Common myeloid progenitor, CD34-positive (primary cell): Measurements from ENCODE around the gene MAGI2.

Source experiments
- CTCF ChIA-PET: fragments of 350-600 bp; sonication (Branson Sonifier 250); formaldehyde crosslinking; loops from one replicate; lab custom pipeline; 2021; ENCODE audit warnings: antibody characterized with exemption; lab: Charles Lee
- POLR2A ChIA-PET: fragments of 350-600 bp; sonication (Branson Sonifier 250); formaldehyde crosslinking; loops from one replicate; lab custom pipeline; 2021; ENCODE audit warnings: antibody characterized with exemption; lab: Charles Lee
- DNase-seq, 3 donors: peaks; one replicate each; pipeline versions ENCODE4 v3.0.0 to v3.0.0-alpha.2; 2013
- H3K27ac ChIP-seq, 2 experiments: 1 replicate in 1 of 2; 2 replicates in 1 of 2; pipeline ENCODE4 v1.7.0; 2013; ENCODE audit warnings: inconsistent platforms in 2 of 2, low read length in 2 of 2, mild to moderate bottlenecking in 2 of 2, low read depth in 1 of 2, moderate library complexity in 1 of 2; ENCODE audit not compliant: severe bottlenecking in 2 of 2, insufficient read depth in 1 of 2, poor library complexity in 1 of 2
- H3K27me3 ChIP-seq, 5 experiments: replicated peaks in 2 of 5; 1 replicate in 3 of 5; 2 replicates in 2 of 5; pipeline versions ENCODE4 v1.6.1 to v1.7.0; 2013; ENCODE audit warnings: low read length in 4 of 5, mild to moderate bottlenecking in 2 of 5, moderate library complexity in 2 of 5, inconsistent platforms in 1 of 5; ENCODE audit not compliant: insufficient read depth in 5 of 5, control insufficient read depth in 4 of 5
- H3K36me3 ChIP-seq, 4 experiments: 1 replicate in 2 of 4; 2 replicates in 2 of 4; pipeline versions ENCODE4 v1.6.1 to v1.7.0; 2013; ENCODE audit warnings: low read length in 3 of 4, control low read depth in 1 of 4, mild to moderate bottlenecking in 1 of 4; ENCODE audit not compliant: control insufficient read depth in 4 of 4, insufficient read depth in 4 of 4
- H3K4me1 ChIP-seq, 4 experiments: 1 replicate in 3 of 4; 2 replicates in 1 of 4; pipeline versions ENCODE4 v1.6.1 to v1.7.1; 2013; ENCODE audit warnings: low read length in 3 of 4, mild to moderate bottlenecking in 3 of 4, control low read depth in 1 of 4, inconsistent platforms in 1 of 4, moderate library complexity in 1 of 4; ENCODE audit not compliant: control insufficient read depth in 4 of 4, insufficient read depth in 4 of 4; ENCODE audit errors: control extremely low read depth in 1 of 4
- H3K4me3 ChIP-seq, 7 experiments: 1 replicate in 4 of 7; 2 replicates in 3 of 7; pipeline versions ENCODE4 v1.5.1 to v1.7.0; 2013; ENCODE audit warnings: mild to moderate bottlenecking in 7 of 7, low read length in 6 of 7, moderate library complexity in 6 of 7, inconsistent platforms in 2 of 7, low read depth in 2 of 7, control low read depth in 1 of 7; ENCODE audit not compliant: insufficient read depth in 4 of 7, control insufficient read depth in 1 of 7; ENCODE audit errors: extremely low read depth in 1 of 7
- H3K9me3 ChIP-seq, 5 experiments: 1 replicate in 4 of 5; 2 replicates in 1 of 5; pipeline versions ENCODE4 v1.6.1 to v1.7.1; 2013; ENCODE audit warnings: low read length in 4 of 5, mild to moderate bottlenecking in 2 of 5, inconsistent platforms in 1 of 5, low read depth in 1 of 5, moderate library complexity in 1 of 5; ENCODE audit not compliant: control insufficient read depth in 4 of 5, insufficient read depth in 2 of 5; ENCODE audit errors: control extremely low read depth in 1 of 5
- WGBS: methylation state at CpG from one replicate; pipeline ENCODE4 v1.1.5; 2013; ENCODE audit not compliant: insufficient coverage; 5-methylcytosine and 5-hydroxymethylcytosine counted together

The MAGI2 gene

DNA sequence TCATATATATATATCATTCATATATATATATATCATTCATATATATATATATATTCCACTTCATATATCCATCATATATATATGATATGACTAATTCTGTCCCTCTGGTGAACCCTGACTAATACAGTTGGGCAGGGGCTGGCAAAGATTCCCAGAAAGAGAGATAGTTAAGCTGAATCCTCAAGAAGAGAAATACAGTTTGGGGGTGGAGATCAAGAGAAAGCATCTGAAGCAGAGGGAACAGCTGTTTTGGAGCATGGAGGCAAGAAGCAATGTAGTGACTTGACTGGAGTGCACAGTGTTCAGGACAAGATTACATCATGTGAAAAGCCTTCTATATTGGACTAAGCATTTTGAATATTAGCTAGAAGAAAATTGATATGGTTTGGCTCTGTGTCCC, 540.7 kb downstream of the MAGI2 start:
- DNase-seq = no peak
- Histone ChIP-seq H3K27me3 (no peaks in the 10 kb centered on the region), H3K9me3 (no peaks in the 10 kb centered on the region), H3K4me3 (no peak overlapping the region), H3K4me1 (no peaks in the 10 kb centered on the region), H3K36me3 (no peaks in the 10 kb centered on the region), H3K27ac (no peak overlapping the region)
- CTCF ChIA-PET = no interaction called here
- POLR2A ChIA-PET = no interaction called here

DNA sequence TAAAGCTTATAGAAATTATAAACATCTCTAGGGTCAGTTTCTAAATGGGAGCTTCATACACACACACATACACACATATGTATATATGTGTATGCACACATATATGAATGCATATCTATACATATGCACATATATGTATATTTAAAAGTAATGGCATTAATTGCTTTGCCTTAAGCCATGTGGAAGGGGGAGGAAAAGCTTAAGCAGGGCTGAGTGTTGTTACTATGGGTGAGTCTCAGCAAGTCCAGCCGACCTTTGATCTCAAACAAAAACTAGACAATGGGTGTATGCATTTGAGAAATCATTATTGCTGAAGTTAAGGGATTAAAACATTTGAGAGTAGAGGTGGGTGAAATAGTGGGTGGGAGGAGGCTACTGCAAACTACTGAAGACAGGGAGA, 546.7 kb downstream of the MAGI2 start:
- Histone ChIP-seq H3K9me3 (no peaks in the 10 kb centered on the region), H3K4me3 (no peak overlapping the region), H3K36me3 (no peaks in the 10 kb centered on the region), H3K27ac (no peak overlapping the region), H3K4me1 (no peaks in the 10 kb centered on the region), H3K27me3 (no peaks in the 10 kb centered on the region)
- WGBS = 86% methylated on average over 1 of the region's 1 CpG
- POLR2A ChIA-PET = no interaction called here
- no peak for DNase-seq
- CTCF ChIA-PET = no interaction called here

DNA sequence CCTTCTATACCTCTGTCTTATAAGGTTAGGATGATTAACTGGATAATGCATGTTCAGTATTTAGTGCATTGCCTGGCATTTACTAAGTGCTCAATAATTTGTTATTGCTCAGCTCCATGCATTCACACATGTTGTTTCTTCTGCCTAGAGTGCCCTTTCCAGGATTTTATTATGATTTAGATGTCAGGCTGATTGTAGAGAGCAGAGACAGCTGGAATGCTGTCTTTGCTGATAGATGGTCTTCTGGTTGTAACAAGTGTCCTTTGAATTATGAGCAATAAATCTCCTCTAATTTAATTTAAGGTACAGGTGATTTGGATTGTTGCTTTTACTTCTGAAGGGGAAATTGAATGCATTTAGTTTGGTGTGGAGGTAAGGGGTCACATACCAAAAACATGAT, 548.0 kb downstream of the MAGI2 start:
- Histone ChIP-seq H3K9me3 (no peaks in the 10 kb centered on the region), H3K4me3 (no peak overlapping the region), H3K4me1 (no peaks in the 10 kb centered on the region), H3K27me3 (no peaks in the 10 kb centered on the region), H3K27ac (no peak overlapping the region), H3K36me3 (no peaks in the 10 kb centered on the region)
- CTCF ChIA-PET = no interaction called here
- POLR2A ChIA-PET = no interaction called here
- no peak for DNase-seq

DNA sequence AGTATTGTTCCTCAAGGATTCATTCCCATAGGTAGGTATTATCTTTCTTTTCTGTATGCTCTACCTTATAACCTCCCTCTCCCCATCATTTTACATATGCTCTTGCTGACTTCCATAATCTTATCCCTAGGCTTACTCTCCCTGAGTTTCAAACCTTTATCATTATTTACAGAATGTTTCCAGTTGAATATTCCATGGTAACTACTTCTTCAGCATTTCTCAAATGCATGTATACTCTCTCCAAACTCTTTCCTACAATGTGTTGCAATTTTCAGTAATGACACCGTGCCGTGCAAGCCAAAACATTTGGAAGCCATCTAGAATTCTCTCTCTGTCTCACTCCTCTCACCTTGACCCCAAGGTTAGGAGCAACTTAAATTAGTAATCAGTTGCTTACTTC, 548.5 kb downstream of the MAGI2 start:
- Histone ChIP-seq H3K4me1 (no peaks in the 10 kb centered on the region), H3K27ac (no peak overlapping the region), H3K36me3 (no peaks in the 10 kb centered on the region), H3K9me3 (no peaks in the 10 kb centered on the region), H3K4me3 (no peak overlapping the region), H3K27me3 (no peaks in the 10 kb centered on the region)
- CTCF ChIA-PET = no interaction called here
- no CpG with 5 or more reads among the region's 2 CpGs for WGBS
- POLR2A ChIA-PET = no interaction called here
- no peak for DNase-seq

DNA sequence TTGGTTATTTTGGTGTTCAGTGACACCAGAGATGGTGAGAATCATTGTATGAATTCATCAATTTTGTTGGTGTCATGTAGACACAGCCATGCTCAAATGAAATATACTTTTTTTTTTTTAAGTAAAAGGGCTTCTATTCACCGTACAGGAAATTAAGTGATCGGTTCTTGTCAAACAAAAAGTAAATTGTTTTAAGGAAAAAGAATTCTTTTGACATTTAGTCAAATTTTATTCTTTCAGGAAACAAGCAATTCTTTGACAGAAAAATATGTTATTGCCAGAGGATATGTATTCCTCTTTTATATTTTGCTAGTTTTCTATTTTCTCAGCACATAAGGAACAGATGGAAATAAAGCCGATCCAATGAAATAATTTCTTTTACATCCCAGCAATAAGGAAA, 551.9 kb downstream of the MAGI2 start:
- no peaks in the 10 kb centered on the region for H3K36me3 ChIP-seq
- ChIA-PET POLR2A (interaction anchor here (0.7 kb wide), 1 partner anchor 328 kb away, joined by 4 read pairs; no protein-coding TSS in a partner anchor), CTCF (no interaction called here)
- H3K4me3 ChIP-seq = no peak overlapping the region
- H3K27ac ChIP-seq = no peak overlapping the region
- H3K9me3 ChIP-seq = no peaks in the 10 kb centered on the region
- H3K4me1 ChIP-seq = no peaks in the 10 kb centered on the region
- WGBS = no CpG with 5 or more reads among the region's 3 CpGs
- no peak for DNase-seq
- no peaks in the 10 kb centered on the region for H3K27me3 ChIP-seq

DNA sequence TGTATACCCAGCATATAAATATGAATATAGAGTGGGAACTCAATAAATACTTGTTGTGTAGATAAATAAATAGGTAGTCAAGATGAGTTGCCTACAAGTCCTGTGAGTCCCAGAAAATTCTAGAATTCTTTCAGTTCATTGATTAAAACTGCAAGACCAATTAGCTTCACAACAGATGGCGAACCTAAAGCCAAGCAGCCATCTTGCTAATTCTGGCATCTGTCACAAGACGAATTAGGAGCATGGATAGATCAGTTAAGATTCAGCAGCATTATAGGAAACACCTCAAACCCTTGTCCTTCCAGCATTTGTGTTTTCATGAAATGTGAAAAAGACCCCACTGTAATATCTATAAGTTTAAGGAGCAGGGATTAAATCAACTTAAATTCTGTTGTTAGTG, 552.7 kb downstream of the MAGI2 start:
- no peaks in the 10 kb centered on the region for H3K27me3 ChIP-seq
- ChIA-PET POLR2A (interaction anchor here (0.7 kb wide), 1 partner anchor 327 kb away, joined by 4 read pairs; no protein-coding TSS in a partner anchor), CTCF (no interaction called here)
- H3K4me3 ChIP-seq = no peak overlapping the region
- WGBS = 100% methylated on average over 2 of the region's 2 CpGs
- H3K9me3 ChIP-seq = no peaks in the 10 kb centered on the region
- no peaks in the 10 kb centered on the region for H3K4me1 ChIP-seq
- H3K27ac ChIP-seq = no peak overlapping the region
- DNase-seq = no peak
- no peaks in the 10 kb centered on the region for H3K36me3 ChIP-seq

DNA sequence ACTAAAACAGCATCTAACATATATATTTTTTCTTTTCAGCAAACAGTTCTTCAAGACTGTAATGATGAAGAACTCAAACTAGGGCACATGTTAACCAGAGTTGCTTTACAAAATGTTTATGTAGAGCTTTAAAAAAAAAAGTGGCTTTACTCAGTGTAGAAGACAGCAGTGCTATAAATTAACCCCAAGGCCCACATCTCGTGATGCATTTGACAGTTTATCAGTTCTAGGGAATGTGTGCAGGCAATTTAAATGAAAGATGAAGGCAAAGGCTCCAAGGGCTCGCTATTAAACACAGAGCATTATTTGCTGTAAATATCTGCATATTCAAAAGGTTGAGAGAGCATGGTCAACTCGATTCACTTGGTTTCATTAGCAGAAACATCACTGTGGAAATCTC, 558.1 kb downstream of the MAGI2 start:
- no peak overlapping the region for H3K27ac ChIP-seq
- WGBS = 76% methylated on average over 2 of the region's 3 CpGs
- H3K4me1 ChIP-seq = no peaks in the 10 kb centered on the region
- H3K4me3 ChIP-seq = no peak overlapping the region
- H3K9me3 ChIP-seq = no peaks in the 10 kb centered on the region
- ChIA-PET CTCF (no interaction called here), POLR2A (no interaction called here)
- DNase-seq = no peak
- no peaks in the 10 kb centered on the region for H3K36me3 ChIP-seq
- H3K27me3 ChIP-seq = no peaks in the 10 kb centered on the region
